B cell (primary cell): Measurements from ENCODE around the gene HOXD8. TPM values are rescaled to one million over a fixed set of nuclear protein-coding genes. Genes with fewer than 3 reads are reported as not detected.

Experiments used
- ATAC-seq: fragments of 200-7000 bp; cut with Tn5 transposase; one replicate; pipeline ENCODE4 v1.10.0; 2021; ENCODE audit warnings: low read depth, mild to moderate bottlenecking, moderate number of reproducible peaks, moderate library complexity
- CTCF ChIA-PET: fragments of 350-600 bp; sonication (Branson Sonifier 250); formaldehyde crosslinking; loops from one replicate; lab custom pipeline; 2021; ENCODE audit warnings: antibody characterized with exemption, inconsistent platforms; lab: Charles Lee
- POLR2A ChIA-PET: fragments of 350-600 bp; sonication (Branson Sonifier 250); formaldehyde crosslinking; loops from one replicate; lab custom pipeline; 2021; ENCODE audit warnings: antibody characterized with exemption; lab: Charles Lee
- DNase-seq: peaks from one replicate; pipeline ENCODE4 v3.0.0; 2013
- H2AFZ ChIP-seq: 2 replicates; pipeline ENCODE4 v1.6.1; 2012; ENCODE audit warnings: mild to moderate bottlenecking, low read depth, low read length; ENCODE audit not compliant: insufficient read depth, poor library complexity, severe bottlenecking
- H3K27ac ChIP-seq, 2 donors: 1 replicate in 1 of 2; 2 replicates in 1 of 2; pipeline ENCODE4 v1.5.1; 2012 to 2013; ENCODE audit warnings: low read length in 2 of 2, mild to moderate bottlenecking in 2 of 2, moderate library complexity in 1 of 2
- H3K27me3 ChIP-seq, 4 experiments: fragments of 200-600 bp in 1 of 4; sonication (generic) in 1 of 4; replicated peaks in 1 of 4; 1 replicate in 2 of 4; 2 replicates in 2 of 4; pipeline versions ENCODE4 v1.6.1 to v1.7.0; 2013 to 2016; ENCODE audit warnings: low read length in 3 of 4, mild to moderate bottlenecking in 2 of 4, mixed read lengths in 1 of 4, moderate library complexity in 1 of 4; ENCODE audit not compliant: insufficient read depth in 4 of 4, control insufficient read depth in 3 of 4; ENCODE audit errors: control extremely low read depth in 1 of 4
- H3K36me3 ChIP-seq, 2 experiments: replicated peaks in 1 of 2; 1 replicate in 1 of 2; 2 replicates in 1 of 2; pipeline versions ENCODE4 v1.6.1 to v1.7.1; 2013; ENCODE audit warnings: low read length in 1 of 2; ENCODE audit not compliant: insufficient read depth in 2 of 2, control insufficient read depth in 1 of 2; ENCODE audit errors: control extremely low read depth in 1 of 2, extremely low read depth in 1 of 2
- H3K4me1 ChIP-seq, 2 donors: fragments of 200-600 bp in 1 of 2; sonication (generic) in 1 of 2; 1 replicate in 1 of 2; 2 replicates in 1 of 2; pipeline versions ENCODE4 v1.5.1 to v1.6.1; 2013 to 2017; ENCODE audit warnings: low read length in 2 of 2; ENCODE audit not compliant: control insufficient read depth in 2 of 2, insufficient read depth in 2 of 2
- H3K4me2 ChIP-seq: replicated peaks from 2 replicates; pipeline ENCODE3; 2012; ENCODE audit warnings: mild to moderate bottlenecking, low read depth, low read length; ENCODE audit not compliant: poor library complexity, severe bottlenecking
- H3K4me3 ChIP-seq, 5 experiments: fragments of 200-600 bp in 1 of 5; sonication (generic) in 1 of 5; 1 replicate in 3 of 5; 2 replicates in 2 of 5; pipeline versions ENCODE4 v1.5.1 to v1.7.0; 2011 to 2016; ENCODE audit warnings: low read length in 4 of 5, mild to moderate bottlenecking in 4 of 5, low read depth in 2 of 5, control low read depth in 1 of 5, moderate library complexity in 1 of 5; ENCODE audit not compliant: insufficient read depth in 1 of 5; ENCODE audit errors: control extremely low read depth in 1 of 5, extremely low read depth in 1 of 5
- H3K79me2 ChIP-seq: fragments of 200-600 bp; sonication (generic); one replicate; pipeline ENCODE4 v1.6.0; 2016; ENCODE audit warnings: low read length; ENCODE audit not compliant: control insufficient read depth, insufficient read depth
- H3K9ac ChIP-seq: fragments of 200-600 bp; sonication (generic); 2 replicates; pipeline ENCODE4 v1.6.1; 2017; ENCODE audit warnings: mild to moderate bottlenecking, low read length, moderate library complexity
- H3K9me3 ChIP-seq, 3 donors: one replicate each; pipeline versions ENCODE4 v1.6.1 to v1.7.1; 2013; ENCODE audit warnings: low read length in 2 of 3; ENCODE audit not compliant: control insufficient read depth in 2 of 3, insufficient read depth in 1 of 3; ENCODE audit errors: control extremely low read depth in 1 of 3
- H4K20me1 ChIP-seq: 2 replicates; pipeline ENCODE4 v1.6.0; 2012; ENCODE audit warnings: mild to moderate bottlenecking, low read length; ENCODE audit not compliant: insufficient read depth, control insufficient read depth, poor library complexity, severe bottlenecking
- H3K27ac Mint-ChIP-seq: one replicate; pipeline ENCODE4 v1.8.0; 2021; ENCODE audit warnings: mixed read lengths
- H3K27me3 Mint-ChIP-seq: one replicate; pipeline ENCODE4 v1.8.0; 2021; ENCODE audit warnings: mixed read lengths
- H3K4me1 Mint-ChIP-seq: one replicate; pipeline ENCODE4 v1.8.0; 2021; ENCODE audit warnings: mixed read lengths
- H3K4me3 Mint-ChIP-seq: one replicate; pipeline ENCODE4 v1.8.0; 2021; ENCODE audit warnings: mixed read lengths
- H3K9me3 Mint-ChIP-seq: one replicate; pipeline ENCODE4 v1.8.0; 2022; ENCODE audit warnings: mixed read lengths; ENCODE audit not compliant: insufficient read depth
- CTCF ChIP-seq: fragments of 200-600 bp; IDR thresholded peaks from one replicate; pipeline ENCODE4 v1.8.0; 2022; ENCODE audit warnings: antibody characterized with exemption, mild to moderate bottlenecking
- EZH2 ChIP-seq: IDR thresholded peaks from 2 replicates; pipeline ENCODE4 v1.6.1; 2012; ENCODE audit warnings: borderline replicate concordance, low read depth, mild to moderate bottlenecking, moderate library complexity, low read length; ENCODE audit not compliant: insufficient read depth, poor library complexity, severe bottlenecking
- WGBS: methylation state at CpG from one replicate; pipeline ENCODE4 v1.1.5; 2013; ENCODE audit warnings: missing lambda C conversion rate; ENCODE audit not compliant: insufficient coverage; 5-methylcytosine and 5-hydroxymethylcytosine counted together
- intact Hi-C: fragments of 100-400 bp; cut with micrococcal nuclease; formaldehyde crosslinking; loops from one replicate; pipeline ENCODE4 v1.10.0; 2022
- polyA plus RNA-seq: library from polyadenylated mRNA; depleted of rRNA; stranded (reverse); fragments of >200 nt; gene quantifications from 2 replicates; pipeline ENCODE4 v1.2.3, GENCODE V29; 2012
- total RNA-seq, 2 donors: library from RNA; stranded (reverse); fragments of 120-200 nt in 1 of 2; gene quantifications; 1 replicate in 1 of 2; 2 replicates in 1 of 2; pipeline versions ENCODE4 v1.2.3 to v1.2.4, GENCODE V29; 2013 to 2022

Gene HOXD8
- total and polyA plus RNA-seq, 2 donors (not counting 1 experiment from before 2014, with no cell fraction given) = not detected

GRCh38 chr2:176124110-176124946 lies 5.2 kb upstream of the HOXD8 start:
- DNase-seq (no peak), ATAC-seq (no peak)
- POLR2A ChIA-PET = no interaction called here
- no peak overlapping the region for H3K4me2 ChIP-seq
- peaks cover 2% of the 10 kb centered on the region for H3K9me3 Mint-ChIP-seq
- no peaks in the 10 kb centered on the region for H3K79me2 ChIP-seq
- no peak overlapping the region for H2AFZ ChIP-seq
- H3K9ac ChIP-seq = no peak overlapping the region
- peaks cover 0 to 50% (median 0%) of the 10 kb centered on the region in 3 donors for H3K9me3 ChIP-seq
- no peaks in the 10 kb centered on the region for H4K20me1 ChIP-seq
- intact Hi-C loops = no loop called here
- TF ChIP-seq EZH2 (no peak), CTCF (no peak)
- peaks cover 17 to 41% of the 10 kb centered on the region in 2 donors for H3K4me1 ChIP-seq
- H3K27ac Mint-ChIP-seq = no peak overlapping the region
- H3K4me1 Mint-ChIP-seq = peaks cover 19% of the 10 kb centered on the region
- no peak overlapping the region for H3K27ac ChIP-seq
- H3K36me3 ChIP-seq = no peaks in the 10 kb centered on the region
- H3K27me3 ChIP-seq = peaks cover 0 to 93% (median 73%) of the 10 kb centered on the region in 4 experiments
- no peak overlapping the region for H3K4me3 ChIP-seq
- H3K27me3 Mint-ChIP-seq = peaks cover 77% of the 10 kb centered on the region
- 16% methylated on average over 30 of the region's 34 CpGs for WGBS
- CTCF ChIA-PET = interaction anchor here (1.1 to 4.6 kb wide), 2 partner anchors 527 to 530 kb away, joined by 4 to 100 read pairs; no protein-coding TSS in a partner anchor
- peak overlapping the region; percentile 26 for H3K4me3 Mint-ChIP-seq
